Anterior cingulate cortex (tissue), 58 donors: Measurements from ENCODE around the gene PIK3R1.
A peak's percentile ranks its signal among the peaks of the same experiment; 100 is the strongest.

Experiments used
- DNase-seq, 58 donors: peaks; one replicate each; lab custom pipeline; 2025; lab: John Stamatoyannopoulos, UW

Gene PIK3R1

GRCh38 chr5:68343421-68343826 is 127.9 kb downstream of the PIK3R1 start:
- DNase-seq = peak in 28 of 58 donors; percentile 3 to 75 (median 14)

DNA sequence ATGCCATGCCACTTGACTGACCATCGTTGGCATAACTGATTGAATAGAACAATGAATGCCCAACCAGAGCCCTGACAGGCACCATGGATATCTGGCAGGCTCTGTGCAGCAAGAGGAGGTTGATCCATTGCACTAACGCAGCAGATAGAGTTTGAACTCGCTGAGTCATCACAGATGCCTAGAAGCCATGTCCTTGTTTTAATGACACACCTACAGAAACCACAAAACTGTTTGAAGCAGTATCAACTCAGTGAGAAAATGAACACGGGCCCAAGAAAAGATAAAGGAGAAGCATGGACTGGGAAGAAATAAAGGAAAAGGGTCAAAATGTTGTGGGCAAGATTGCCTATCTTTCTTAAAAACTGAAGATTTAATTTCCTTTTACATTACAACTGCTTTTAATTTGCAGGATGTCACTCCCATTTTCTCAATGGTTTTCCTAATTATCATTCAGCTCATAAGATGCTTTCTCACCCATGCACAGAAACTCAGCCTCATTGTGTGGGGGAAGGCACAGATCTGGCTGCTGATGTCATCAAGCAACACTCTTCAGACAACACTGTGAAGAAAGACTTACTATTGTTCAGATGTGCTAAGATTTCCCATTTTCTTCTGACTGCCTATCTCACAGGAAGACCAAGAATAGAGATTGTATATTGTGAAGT is 129.0 kb downstream of the PIK3R1 start:
- DNase-seq = peak in 25 of 58 donors; percentile 2 to 56 (median 11)

DNA sequence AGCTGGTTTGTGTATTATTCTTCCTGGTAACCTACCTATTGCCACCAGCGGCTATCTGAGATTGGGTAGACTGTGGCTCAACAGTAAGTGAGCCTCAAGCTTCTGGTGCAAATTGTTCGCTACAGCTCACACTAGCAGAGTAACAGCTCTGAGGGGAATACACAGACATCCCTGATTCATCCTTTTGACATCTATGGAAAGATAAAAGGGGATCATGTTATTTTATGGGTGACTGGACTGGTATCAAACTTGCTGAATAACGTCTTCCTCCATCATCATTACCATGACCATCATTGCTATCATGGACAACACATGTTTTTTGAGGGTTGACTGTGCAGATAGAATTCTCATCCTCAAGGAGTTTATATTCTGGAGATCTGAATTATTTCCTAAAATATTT is 129.6 kb downstream of the PIK3R1 start:
- no peak for DNase-seq

GRCh38 chr5:68345582-68345981 is 130.0 kb downstream of the PIK3R1 start:
- DNase-seq = no peak

DNA sequence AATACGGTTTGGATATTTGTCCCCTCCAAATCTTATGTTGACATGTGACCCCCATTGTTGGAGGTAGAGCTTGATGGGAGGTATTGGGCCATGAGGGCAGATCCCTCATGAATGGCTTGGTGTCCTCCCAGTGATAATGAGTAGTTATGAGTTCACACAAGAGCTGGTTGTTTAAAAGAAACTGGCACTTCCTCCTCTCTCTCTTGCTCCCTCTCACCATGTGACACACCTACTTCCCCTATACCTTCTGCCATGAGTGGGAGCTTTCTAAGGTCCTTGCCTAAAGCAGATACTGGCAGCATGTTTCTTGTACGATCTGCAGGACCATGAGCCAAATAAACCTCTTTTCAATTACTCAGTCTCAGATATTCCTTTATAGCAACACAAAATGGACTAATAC is 132.0 kb downstream of the PIK3R1 start:
- no peak for DNase-seq

DNA sequence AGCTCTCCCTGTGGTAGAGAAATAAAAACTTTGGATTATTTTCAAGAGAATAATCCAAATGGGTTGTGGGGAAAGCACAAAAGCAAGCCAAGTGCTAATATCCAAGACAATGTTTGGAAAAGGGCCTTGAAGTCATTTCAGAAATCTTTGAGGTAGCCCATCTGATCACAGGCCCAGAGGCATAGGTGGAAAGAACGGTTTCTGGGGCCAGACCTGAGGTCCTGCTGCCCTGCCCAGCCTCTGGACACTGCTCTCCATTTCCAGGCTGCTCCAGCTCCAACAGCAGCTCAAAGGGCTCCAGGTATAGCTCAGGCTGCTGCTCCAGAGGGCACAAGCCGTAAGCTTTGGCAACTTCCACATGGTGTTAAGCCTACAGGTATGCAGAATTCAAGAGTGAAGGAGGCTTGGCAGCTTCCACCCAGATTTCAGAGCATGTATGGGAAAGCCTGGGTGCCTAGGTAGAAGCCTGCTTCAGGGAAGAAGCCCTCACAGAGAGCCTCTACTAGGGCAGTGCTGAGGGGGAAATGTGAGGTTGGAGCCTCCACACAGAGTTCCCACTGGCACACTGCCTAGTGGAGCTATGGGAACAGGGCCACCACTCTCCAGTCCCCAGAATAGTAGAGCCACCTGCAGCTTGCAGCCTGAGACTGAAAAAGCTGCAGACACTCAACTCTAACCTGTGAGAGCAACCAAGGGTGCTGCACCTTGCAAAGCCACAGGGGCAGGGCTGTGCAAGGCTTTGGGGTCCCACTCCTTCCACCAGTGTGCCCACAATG is 133.1 kb downstream of the PIK3R1 start:
- no peak for DNase-seq

DNA sequence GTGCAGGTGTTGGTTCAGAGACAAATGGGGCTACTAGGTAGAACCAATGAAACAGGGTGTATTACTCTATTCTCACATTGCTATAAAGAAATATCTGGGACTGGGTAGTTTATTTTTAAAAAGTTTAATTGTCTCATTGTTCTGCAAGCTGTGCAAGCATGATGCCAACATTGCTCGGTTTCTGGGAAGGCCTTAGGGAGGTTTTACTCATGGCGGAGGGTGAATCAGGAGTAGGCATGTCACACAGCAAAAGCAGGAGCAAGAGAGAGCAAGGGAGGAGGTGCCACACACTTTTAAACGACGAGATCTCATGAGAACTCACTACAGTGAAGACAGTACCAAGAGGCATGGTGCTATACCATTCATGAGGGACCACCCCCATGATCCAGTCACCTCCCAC is 134.6 kb downstream of the PIK3R1 start:
- DNase-seq = no peak
